GM21576 (cell line): ENCODE measurements around the gene SLC6A6.
"Not testable (repeated sequence)": the region's sequence is repeated elsewhere in the genome, so short reads cannot be mapped to it uniquely, and the experiment has no call there.

Source experiments
- ATAC-seq: cut with Tn5 transposase; IDR thresholded peaks from one replicate; pipeline ENCODE4 v1.9.1; 2021; ENCODE audit warnings: mild to moderate bottlenecking, moderate library complexity; ENCODE audit not compliant: unreplicated experiment

The SLC6A6 gene

DNA sequence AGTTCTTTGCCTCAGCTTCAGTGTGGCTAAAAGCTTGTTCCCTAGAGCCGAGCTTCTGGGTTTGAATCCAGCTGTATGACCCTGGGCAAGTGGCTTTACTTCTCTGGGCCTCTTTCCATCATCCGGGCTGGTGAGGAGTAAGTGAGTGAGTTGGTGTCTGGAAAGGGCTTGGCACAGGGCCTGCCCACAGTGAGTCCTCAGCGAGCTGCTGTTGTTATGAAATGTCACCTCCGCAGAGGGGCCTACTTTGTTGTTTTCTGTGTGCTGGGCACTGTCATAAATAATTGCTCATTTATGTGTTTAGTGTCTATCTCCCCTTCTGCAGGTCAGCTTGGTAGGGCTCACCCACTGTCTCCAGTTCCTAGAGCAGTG is 31.7 kb downstream of the SLC6A6 start:
- ATAC-seq = no peak

DNA sequence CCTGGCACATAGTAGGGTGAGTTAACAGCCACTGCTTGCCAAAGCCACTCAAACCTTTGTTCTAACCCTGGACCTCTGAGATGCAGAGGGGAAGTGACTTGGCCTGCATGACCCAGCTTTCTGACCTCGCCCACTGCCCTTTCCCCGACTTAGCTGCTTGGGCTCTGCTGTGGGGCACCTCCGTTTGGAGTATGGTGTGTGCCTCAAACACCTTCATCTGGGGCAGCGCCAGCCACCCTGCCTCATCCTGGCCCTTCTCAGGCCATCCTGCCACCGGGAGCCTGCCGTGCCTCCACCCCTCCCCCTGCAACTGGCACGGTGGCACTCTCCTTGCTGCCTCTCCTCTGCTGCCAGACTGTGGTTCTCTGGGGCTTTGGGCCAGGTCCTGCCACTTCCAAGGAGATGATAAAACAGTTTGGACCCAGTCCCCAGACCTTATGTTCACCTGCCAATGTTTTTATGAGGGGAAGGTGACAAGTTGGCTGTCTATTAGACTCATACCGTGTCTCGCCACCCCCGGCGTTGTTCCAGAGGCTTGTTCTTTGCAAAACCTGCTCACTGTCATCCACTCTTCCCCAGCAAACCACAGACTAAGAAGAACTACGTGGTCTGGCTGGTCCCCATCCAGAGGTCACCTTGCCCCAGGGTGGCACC is 32.2 kb downstream of the SLC6A6 start:
- ATAC-seq = no peak

DNA sequence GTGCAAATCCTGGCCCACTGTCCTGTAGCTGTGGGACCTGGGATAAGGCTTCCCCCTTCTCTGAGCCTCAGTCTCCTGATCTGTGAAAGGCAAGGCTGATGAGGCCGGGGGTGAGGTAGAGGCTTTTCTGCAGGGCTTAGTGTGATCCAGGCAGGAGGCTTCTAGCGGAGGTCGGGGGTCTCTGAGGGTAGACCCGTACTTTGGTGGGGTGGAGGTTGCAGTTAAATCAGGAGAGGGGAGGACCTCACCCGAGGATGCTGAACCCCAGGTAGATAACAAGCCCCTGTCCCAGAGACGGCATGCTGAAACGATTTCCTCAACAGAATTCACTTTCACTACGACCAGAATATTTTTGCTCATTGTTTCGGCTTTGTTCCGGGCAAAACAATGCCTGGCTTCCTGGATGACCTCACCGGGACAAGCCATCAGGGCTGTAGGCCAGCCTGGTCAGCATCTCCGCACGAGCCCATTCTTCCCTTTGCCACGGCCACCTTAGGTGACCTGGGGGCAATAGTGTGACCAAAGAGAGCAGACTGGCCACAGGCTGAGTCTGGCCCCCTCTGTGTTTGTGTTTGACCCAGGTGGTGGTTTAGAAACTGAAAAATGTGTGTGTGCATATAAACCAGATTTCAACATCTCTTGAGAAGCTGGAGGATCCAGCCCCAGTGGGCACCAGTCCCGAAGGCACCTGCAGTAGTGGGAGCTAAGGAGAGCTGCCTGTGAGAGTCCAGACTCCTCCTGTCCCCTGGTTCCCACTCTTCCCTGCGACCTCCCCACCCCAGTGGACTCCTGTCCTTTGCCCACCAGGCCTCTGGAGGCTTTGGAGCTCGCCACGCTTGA is 33.0 kb downstream of the SLC6A6 start:
- ATAC-seq = no peak

DNA sequence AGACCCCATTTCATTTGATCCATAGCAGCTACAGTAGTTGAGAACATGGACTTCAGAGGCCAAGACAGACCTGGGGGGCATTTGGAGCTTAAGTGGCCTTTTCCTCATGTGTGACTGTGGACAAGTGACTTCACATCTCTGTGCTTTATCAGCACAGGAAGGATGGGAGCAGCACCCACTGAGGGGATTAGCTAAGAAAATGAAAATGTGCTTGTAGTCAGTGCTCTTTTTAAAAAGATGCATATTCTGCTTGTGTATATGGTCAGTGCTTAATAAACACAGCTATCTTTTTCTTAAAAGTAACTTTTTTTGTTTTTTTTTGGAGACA is 34.5 kb downstream of the SLC6A6 start:
- no peak for ATAC-seq

DNA sequence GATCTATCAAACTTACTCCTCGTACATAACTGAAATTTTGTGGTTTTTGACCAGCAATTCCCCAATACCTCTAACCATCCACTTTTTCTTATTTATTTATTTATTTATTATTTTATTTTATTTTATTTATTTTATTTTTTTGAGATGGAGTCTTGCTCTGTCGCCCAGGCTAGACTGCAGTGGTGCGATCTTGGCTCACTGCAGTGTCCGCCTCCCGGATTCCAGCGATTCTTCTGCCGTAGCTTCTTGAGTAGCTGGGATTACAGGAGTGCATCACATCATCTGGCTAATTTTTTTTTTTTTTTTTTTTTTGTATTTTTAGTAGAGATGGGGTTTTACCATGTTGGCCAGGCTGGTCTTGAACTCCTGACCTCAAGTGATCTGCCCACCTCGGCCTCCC is 35.3 kb downstream of the SLC6A6 start:
- not testable (repeated sequence) for ATAC-seq

DNA sequence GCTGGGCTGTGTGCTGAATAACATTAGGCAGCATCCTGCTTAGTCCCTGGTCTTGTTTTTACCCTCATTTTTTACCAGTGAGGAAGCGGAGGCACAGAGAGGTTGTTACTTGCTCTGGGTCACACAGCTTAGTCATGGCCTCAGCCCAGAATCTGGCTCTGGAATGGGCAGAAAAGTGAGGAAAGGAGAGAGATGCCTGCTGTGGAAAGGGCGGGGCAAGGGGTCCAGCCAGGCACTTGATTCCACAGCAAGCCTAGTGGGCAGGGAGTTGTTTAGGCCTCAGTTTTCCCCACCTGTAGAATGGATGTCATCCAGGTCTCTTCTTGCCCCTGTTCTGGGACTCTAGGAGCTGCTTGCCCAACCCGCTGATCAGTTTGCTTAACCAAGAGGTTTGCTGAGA is 35.9 kb downstream of the SLC6A6 start:
- ATAC-seq = no peak

DNA sequence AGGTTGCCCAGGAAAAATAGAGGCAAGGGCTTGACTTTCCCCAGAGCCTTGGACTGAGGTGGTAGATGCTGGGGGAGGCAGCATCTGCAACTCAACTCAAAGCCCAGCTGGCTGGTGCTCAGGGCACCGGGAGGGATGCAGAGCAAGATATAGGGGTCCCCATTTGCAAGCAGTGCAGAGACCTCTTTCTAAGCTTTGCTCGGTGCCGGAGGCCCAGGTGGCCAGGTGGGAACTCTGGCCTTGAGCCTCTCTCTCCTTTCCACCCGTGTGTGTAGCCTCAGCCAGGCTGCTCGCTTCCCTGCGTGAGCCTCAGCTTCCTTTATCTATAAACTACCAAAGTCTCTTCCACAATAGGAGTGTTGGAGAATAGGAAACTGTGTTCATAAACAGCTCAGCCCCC is 36.5 kb downstream of the SLC6A6 start:
- ATAC-seq = no peak

DNA sequence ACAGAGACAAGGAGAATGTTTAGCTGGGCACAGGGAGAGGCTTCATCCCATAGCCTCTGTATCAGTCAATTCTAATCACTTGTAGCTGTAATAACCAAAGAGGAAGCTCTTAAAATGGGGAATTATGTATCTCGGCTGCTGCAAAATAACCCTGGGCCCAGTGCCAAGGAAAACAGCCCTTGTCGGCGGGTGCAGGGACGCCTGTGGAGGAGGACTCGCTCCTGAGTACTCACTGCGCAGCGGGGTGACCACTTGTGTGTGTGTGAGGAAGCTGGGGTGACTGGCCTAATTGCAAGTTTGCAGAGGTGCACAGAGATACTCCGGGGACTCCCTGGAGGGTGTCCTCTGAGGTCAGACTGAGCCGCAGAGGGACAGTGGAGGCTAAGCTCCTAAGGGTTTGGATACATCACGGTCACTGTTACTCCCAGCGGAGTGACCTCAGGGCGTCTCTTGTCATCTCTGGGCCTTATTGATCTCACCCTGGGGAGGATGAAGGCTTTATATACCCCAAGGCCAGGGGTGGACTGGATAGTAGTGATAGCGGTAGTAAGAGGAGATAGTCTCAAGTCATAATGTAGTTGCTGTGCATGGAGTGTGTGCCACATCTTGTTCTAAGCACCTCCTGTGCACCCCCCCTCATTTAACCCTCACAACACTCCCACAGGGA is 37.2 kb downstream of the SLC6A6 start:
- ATAC-seq = no peak

DNA sequence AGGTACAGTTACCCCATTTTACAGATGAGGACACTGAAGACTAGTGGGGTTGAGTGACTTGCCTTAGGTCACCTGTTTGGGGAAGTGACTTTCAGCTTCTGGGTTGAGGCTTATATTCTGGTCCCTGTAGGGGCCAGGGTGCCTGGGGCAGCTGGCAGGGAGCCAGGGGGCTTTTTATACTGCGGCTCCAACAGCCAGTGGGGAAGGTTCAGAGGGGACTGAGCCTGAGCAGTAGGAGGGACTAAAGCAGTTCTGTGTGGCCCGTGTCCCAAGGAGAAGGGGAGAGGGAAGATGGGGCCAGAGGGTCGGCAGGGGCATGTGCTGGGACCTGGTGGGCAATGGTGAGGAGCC is 37.7 kb downstream of the SLC6A6 start:
- no peak for ATAC-seq

DNA sequence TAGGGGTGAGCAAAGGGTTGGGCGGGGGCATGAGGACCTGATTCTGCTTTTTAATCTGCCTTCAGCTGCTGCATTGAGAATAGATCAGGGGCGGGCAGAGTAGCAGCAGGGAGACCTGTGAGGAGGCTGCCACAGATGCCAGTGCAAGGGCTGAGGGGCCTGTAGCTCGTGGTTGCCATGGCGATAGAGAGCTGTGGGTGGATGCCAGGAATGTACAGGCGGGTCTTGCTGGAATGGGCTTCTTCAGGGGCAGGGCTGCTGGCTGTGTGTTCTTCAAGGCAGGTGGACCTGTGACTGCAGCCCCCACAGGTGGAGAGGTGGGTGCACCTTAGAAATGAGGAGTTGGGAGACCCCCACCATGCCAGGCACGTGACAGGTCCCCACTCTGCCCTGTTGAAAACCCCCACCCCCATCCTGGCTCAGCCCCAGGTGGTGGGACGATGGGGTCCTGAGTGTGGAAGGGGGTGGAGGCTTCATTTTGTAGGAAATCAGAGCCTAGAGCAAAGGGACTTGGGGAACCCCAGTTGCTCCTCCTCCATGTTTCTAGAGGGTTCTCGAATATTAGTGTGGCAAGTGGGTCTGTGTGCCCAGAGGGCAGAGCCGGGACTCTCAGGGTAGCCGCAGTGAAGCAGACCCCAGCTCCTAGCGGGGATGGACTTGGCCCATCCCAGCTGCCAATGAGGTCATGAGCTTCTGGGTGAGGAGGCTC is 38.3 kb downstream of the SLC6A6 start:
- no peak for ATAC-seq

DNA sequence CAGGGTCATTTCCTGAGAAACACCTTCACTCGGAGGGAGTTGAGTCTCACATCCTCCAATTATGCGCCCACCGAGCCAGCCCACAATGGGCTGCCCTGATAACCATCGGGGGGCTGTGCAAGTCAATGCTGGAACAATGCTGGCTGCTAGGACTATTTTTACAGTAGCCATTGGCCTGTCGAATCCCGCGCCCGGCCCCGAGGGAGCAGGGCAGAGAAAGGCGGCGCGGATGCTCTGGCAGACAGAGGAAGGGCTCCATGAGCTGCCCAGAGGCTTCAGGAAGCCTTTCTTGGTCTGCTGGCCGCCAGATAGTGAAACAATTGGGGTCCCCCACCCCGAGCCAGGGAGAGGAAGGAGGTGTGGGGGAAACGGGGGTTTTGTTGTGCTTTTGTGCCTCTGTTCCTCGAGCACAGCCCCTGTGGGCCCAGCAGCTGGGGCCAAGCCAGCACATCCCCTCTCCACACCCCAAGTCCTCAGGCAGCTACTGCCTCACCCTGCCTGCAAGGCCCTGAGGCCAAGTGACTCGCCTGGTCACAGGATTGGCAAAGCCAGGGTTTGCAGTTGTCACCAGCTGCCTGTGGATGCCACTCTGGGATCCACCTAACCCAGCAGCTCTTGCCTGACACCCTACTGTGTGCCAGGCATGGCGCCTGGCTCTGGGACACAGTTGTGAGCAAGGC is 39.0 kb downstream of the SLC6A6 start:
- ATAC-seq = no peak

DNA sequence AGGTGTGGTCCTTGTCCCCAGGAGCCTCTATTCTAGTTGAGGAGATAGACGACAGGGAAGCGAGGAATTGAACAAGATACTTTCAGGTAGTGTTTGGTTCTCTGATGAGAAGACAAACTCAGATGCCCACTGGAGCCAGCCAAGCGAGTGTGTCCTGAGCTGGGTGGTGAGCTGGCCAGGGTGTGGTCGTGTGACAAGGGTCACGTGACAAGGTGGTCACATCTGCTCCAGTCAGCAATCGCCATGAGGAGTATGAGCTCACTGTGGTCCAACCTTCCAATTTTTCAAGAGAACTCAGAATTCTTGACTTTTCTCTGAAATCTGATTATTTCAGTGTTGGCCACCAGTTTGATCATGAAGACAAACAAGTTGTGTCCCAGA is 39.5 kb downstream of the SLC6A6 start:
- ATAC-seq = no peak

DNA sequence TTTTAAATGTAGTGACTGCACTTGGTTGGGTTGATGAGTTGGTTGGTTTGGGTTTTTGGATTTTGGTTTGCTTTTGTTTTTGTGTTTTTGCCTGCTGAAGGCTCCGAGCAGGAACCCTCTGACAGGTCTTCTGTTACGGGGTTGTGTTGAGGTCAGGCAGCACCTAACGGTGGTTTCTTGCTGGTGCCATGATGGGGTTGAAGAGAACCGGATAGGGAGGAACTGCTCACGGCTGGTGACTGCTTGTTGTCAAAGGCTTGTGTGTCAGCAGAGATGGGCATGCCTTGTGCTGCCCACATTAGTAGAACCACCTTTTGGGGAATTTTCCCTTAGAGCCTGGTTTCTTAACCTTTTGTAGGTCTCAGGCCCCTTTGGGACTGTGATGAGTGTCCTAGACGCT is 42.0 kb downstream of the SLC6A6 start:
- ATAC-seq = no peak

DNA sequence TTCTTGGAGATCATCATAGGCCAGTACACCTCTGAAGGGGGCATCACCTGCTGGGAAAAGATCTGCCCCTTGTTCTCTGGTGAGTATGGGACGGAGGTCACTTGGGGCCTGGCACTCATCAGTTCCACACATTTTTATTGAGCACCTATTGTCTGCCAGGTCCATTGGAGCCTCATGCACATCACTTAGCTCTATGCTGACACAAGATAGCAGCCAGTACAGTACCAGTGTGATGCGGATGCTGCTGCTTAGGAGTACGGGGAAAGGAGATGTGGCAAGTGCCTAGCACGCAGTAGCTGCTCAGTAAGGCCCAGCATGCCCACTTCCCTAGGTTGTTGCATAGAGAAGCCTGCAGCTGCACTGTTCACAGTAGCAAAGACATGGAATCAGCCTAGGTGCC is 43.4 kb downstream of the SLC6A6 start:
- ATAC-seq = no peak

DNA sequence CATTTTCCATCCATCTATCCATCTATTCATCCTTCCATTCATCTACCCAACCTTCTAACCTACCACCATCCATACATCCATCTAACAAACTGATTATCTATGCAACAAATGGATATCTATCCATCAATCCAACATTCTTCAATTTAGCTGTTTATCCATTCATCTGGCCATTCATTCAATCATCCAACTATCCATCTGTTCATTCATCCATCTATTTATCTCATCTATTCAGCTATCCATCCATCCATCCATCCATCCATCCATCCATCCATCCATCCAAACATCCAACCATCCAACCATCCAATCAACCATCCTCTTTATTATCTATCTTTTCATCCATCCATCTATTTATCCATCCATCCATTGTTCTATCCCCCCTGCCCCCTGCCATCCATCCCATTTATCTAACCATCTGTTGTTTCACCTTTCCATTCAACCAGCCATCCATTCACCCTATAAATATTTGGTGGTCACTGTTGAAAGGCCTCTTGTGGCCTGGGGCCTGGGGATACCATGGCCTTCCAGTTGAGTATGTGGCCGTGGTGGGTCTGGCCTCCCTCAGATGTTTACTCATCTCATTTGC is 44.7 kb downstream of the SLC6A6 start:
- no peak for ATAC-seq

DNA sequence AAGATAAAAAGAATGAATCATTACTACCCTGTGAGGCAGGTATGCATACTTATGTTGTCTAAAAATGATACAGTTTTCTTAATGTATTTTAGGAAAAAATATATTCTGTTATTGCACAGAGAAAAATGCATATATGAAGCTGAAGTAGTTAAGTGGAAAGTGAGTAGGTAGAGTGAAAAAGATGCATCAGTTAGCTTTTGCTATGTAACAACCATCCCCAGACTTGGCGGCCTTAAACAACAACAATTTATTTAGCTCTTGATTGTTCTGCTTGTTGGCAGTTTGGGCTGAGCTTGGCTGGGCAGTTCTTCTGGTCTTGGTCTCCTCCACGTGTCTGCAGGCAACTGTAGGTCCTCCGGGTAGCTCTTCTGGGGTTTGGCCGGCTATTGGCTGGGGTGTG is 45.7 kb downstream of the SLC6A6 start:
- no peak for ATAC-seq

DNA sequence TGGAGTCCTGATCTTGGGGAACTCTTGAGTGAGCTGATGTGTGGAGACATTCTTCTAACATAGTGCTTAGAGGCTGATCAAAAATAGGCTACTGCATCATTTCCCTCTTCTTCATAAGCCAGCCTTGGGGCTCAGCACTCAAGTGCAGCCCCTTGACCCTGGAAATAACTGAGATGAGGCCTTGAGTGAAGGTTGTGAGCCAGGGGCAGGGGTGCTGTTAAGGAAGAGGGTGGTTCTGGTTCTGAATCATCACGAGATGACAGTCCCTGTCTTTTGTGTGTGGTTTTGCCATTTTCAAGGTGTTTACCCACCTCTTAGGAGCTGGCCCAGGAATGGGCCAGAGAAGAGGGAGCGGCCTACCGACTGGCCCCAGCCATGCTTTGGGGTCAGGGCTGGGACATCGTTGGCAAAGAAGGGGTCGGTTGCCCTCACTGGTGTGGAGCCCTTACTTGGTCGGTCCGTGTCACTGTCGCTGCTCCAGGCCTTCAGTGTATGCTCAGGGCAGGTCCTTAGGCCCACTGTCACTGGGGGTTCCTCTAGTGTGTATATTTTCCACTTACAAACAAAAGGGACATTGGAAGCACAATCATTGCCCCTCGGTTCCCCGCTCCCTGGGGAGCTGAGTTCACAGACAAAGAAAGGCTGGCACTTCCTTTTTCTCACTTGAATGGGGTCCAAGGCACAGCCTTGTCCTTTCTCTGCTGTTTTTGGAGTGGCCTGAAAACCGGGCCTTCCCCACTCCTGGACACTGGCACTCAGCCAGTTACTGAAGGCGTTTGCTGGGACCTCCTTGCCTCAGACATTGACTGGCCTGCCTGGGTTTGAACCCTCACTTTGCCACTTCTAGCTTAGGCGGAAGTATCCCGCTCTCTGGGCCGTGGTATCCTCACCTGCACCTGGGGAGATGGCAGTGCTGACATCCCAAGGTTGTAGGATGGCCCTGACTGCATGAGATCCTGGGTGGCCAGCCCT is 46.6 kb downstream of the SLC6A6 start:
- no peak for ATAC-seq

DNA sequence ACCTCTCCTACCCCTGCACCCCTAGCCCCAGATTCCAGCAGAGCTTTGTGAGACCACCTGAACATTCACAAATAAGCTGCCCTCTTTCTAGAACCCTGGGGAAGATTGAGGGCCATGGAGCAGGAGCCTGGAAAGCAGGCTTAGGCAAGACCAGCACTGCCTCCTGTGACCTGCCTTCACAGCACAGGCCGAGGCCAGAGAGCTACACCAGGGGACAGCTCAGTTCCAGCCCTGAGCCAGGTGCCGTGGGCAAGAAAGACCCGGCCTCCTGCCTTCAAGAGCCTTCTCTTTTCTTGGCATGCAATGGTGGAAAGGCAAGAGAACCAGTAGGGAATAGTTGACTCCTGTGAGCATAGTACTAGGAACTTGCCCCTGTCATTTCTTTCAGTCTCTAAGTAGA is 48.1 kb downstream of the SLC6A6 start:
- ATAC-seq = no peak

DNA sequence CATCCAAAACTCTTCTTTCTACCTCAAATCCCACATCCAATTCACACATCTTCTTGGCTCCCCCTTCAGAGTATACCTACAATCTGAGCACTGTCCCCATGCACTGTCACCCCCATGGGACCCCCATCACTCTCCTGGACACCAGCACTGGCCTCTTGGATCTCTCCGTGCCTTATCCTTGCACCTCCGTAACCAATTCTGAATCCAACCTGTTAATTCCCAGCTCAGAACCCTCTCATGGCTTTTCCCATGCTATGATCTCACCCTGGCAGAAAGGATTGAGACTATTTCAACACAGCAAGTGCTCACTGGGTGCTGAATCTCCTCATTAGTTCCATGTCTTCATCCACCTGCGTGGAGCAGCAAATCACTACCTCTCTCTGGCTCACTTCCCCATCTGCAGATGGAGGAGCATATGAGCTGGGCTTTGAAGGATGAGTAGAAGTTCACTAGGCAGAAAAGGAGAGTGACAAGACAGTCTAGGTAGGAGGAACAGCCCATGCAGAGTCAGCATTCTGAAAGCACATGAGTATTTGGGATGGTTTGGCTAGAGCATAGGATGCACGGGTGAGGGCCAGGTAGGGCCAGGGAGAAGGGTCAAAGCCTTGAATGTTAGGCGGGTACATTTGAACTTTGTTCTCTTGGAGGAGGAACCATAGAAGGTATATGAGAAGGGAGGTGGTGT is 48.7 kb downstream of the SLC6A6 start:
- ATAC-seq = no peak
